Lung (tissue), 12 donors: ENCODE results near the gene TTYH2. TPM values are rescaled to one million over a fixed set of nuclear protein-coding genes. Genes with fewer than 3 reads are reported as not detected.

ENCODE experiments used
- ATAC-seq: fragments of 200-7000 bp; cut with Tn5 transposase; one replicate; pipeline ENCODE4 v1.9.1; 2020; ENCODE audit warnings: moderate number of reproducible peaks; ENCODE audit not compliant: insufficient read depth, low FRiP score
- DNase-seq, 3 donors: peaks; one replicate each; pipeline ENCODE4 v3.0.0-alpha.2; 2013 to 2017
- H3K27ac ChIP-seq, 2 donors: one replicate each; pipeline ENCODE4 v1.5.1; 2013; ENCODE audit warnings: mild to moderate bottlenecking in 2 of 2, moderate library complexity in 2 of 2, control low read depth in 1 of 2, inconsistent platforms in 1 of 2, low read depth in 1 of 2, low read length in 1 of 2
- H3K27me3 ChIP-seq, 3 donors: one replicate each; pipeline ENCODE4 v1.5.1; 2013; ENCODE audit warnings: low read length in 2 of 3; ENCODE audit not compliant: control insufficient read depth in 3 of 3, insufficient read depth in 3 of 3
- H3K36me3 ChIP-seq, 4 donors: one replicate each; pipeline ENCODE4 v1.5.1; 2013; ENCODE audit warnings: low read length in 4 of 4, mild to moderate bottlenecking in 1 of 4, moderate library complexity in 1 of 4; ENCODE audit not compliant: control insufficient read depth in 4 of 4, insufficient read depth in 4 of 4
- H3K4me1 ChIP-seq, 5 donors: one replicate each; pipeline ENCODE4 v1.5.1; 2013; ENCODE audit warnings: low read length in 5 of 5, mild to moderate bottlenecking in 2 of 5, moderate library complexity in 1 of 5; ENCODE audit not compliant: control insufficient read depth in 5 of 5, insufficient read depth in 5 of 5
- H3K4me3 ChIP-seq: one replicate; pipeline ENCODE4 v1.5.1; 2013; ENCODE audit warnings: mild to moderate bottlenecking, control low read depth, moderate library complexity
- H3K9ac ChIP-seq, 2 donors: one replicate each; pipeline ENCODE4 v1.5.1; 2013; ENCODE audit warnings: low read length in 2 of 2, control low read depth in 1 of 2; ENCODE audit not compliant: insufficient read depth in 1 of 2
- H3K9me3 ChIP-seq, 4 donors: one replicate each; pipeline ENCODE4 v1.5.1; 2013; ENCODE audit warnings: low read length in 3 of 4, mild to moderate bottlenecking in 1 of 4, moderate library complexity in 1 of 4; ENCODE audit not compliant: control insufficient read depth in 4 of 4, insufficient read depth in 3 of 4
- WGBS, 2 donors: extraction: QIAGEN DNeasy Blood & Tissue Kit; methylation state at CpG; one replicate each; pipeline ENCODE4 v1.1.7; 2013; 5-methylcytosine and 5-hydroxymethylcytosine counted together
- polyA plus RNA-seq, 2 donors: library from polyadenylated mRNA; stranded (reverse); fragments of 200-250 nt; gene quantifications; one replicate each; pipeline ENCODE4 v1.2.1, GENCODE V29; 2013
- total RNA-seq, 2 donors: library from RNA; depleted of rRNA in 1 of 2; stranded (reverse); fragments of >200 nt in 1 of 2; gene quantifications; one replicate each; pipeline ENCODE4 v1.2.1, GENCODE V29; 2014 to 2021
- TF ChIP-seq, protein P1 (sequence below): IDR thresholded peaks from 2 replicates; pipeline ENCODE4 v1.5.1; 2012; ENCODE audit warnings: mild to moderate bottlenecking; ENCODE audit errors: control extremely low read depth, extremely low read depth
- donor health status: control.
- donor health status: control.
- donor health status: Bipolar disorder and iron deficiency.
- donor health status: healthy.
- donor health status: DM: yes; HTN: yes; CAD: no.

TTYH2 gene
- total and polyA plus RNA-seq, 4 donors = 2.3 to 10.6 (median 5.4) TPM

DNA sequence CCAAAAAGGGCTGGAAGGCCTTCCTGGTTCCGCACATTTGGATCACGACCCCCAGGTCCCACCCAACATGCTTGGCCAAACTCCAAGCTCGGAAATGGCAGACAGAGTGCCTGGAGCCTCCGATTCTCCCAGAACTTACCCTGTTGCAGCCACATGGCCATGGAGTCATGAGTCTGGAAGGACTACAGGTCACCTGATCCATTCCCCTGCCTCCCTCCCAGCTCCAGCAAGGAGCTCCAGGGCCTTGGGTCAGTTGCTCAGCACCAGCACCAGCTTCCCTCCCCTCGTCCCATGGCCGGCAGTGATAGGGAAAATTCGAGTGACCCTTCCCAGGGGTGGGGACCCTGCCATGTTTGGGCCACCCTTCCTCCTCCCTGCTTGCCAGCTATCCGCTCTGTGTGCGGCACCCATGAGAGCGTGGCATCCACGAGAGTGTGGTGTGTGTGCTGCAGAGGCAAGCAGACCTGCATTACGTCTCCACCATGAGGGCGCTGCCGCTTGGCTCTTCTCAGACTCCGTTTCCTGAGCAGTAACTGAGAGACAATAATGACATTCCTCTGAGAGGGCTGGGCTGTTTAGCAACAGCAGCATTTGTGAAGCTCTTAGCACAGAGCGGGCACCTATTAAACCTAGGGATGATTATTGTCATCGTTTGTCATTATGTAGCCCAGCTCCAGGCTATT is 31.2 kb upstream of the TTYH2 start:
- peaks cover 0 to 7% (median 0%) of the 10 kb centered on the region in 3 donors for H3K27me3 ChIP-seq
- H3K36me3 ChIP-seq = no peaks in the 10 kb centered on the region
- DNase-seq (no peak), ATAC-seq (no peak)
- H3K4me3 ChIP-seq = no peak overlapping the region
- H3K9me3 ChIP-seq = peaks cover 0 to 2% (median 0%) of the 10 kb centered on the region in 4 donors
- 74 to 84% methylated on average over 17 of the region's 17 CpGs for WGBS, 2 donors
- no peak overlapping the region for H3K27ac ChIP-seq
- TF ChIP-seq, protein P1, sequence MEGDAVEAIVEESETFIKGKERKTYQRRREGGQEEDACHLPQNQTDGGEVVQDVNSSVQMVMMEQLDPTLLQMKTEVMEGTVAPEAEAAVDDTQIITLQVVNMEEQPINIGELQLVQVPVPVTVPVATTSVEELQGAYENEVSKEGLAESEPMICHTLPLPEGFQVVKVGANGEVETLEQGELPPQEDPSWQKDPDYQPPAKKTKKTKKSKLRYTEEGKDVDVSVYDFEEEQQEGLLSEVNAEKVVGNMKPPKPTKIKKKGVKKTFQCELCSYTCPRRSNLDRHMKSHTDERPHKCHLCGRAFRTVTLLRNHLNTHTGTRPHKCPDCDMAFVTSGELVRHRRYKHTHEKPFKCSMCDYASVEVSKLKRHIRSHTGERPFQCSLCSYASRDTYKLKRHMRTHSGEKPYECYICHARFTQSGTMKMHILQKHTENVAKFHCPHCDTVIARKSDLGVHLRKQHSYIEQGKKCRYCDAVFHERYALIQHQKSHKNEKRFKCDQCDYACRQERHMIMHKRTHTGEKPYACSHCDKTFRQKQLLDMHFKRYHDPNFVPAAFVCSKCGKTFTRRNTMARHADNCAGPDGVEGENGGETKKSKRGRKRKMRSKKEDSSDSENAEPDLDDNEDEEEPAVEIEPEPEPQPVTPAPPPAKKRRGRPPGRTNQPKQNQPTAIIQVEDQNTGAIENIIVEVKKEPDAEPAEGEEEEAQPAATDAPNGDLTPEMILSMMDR = no peak
- no peak overlapping the region for H3K9ac ChIP-seq
- H3K4me1 ChIP-seq = peaks cover 0 to 2% (median 0%) of the 10 kb centered on the region in 5 donors

DNA sequence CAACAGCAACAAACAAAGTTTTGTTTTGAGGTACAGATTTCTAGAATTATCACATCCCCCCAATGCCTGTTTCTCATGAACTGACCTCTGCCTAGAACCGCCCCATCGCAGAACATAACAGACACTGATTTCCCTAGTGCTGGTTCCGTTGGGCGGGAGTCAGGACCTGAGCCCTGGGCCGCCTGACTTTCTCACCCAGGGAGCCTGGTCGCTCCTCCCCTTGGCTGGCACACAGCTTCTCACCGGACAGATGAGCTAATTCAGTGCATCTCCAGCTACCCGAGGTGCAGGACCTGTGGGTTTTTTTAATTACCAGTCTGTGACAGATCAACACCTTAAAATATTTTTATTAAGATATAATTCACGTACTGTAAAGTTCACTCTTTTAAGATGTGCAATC is 30.0 kb upstream of the TTYH2 start:
- Histone ChIP-seq H3K36me3 (no peaks in the 10 kb centered on the region), H3K4me3 (no peak overlapping the region), H3K27ac (no peak overlapping the region), H3K9me3 (peaks cover 0 to 2% (median 0%) of the 10 kb centered on the region in 4 donors), H3K27me3 (peaks cover 0 to 7% (median 3%) of the 10 kb centered on the region in 3 donors), H3K4me1 (peaks cover 0 to 2% (median 0%) of the 10 kb centered on the region in 5 donors), H3K9ac (no peak overlapping the region)
- ATAC-seq (no peak), DNase-seq (no peak)
- TF ChIP-seq, protein P1 = no peak
- WGBS, 2 donors = 84% methylated on average over 9 of the region's 9 CpGs

DNA sequence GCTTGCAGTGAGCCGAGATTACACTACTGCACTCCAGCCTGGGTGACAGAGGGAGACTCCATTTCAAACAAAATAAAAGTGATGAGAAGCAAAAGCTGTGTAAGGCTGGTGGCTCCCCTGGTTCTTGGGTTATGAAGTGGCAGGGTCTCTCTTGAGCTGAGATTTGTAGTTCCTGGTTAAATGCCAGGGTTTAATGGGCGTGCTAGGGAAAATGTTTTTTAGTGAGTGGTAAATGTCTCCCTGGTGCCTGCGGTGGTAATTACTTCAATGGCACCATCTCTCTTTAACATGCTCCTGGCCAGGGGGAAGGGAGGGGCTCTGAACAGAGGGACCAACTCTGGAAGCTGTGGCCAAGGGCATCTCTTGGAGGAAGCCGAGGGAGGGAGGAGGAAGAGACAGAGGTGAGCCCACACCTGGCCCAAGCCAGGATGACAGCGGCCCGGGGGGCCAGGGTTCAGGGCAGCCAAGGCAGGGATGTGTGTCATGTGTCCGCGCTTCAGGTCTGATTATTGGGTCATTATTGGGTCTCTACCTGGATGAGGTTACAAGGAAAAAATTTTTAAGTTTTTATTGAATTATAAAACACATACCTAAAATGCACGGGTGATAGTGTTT is 27.7 kb upstream of the TTYH2 start:
- ATAC-seq (no peak), DNase-seq (no peak)
- Histone ChIP-seq H3K9me3 (no peaks in the 10 kb centered on the region), H3K4me1 (peaks cover 0 to 2% (median 0%) of the 10 kb centered on the region in 5 donors), H3K4me3 (no peak overlapping the region), H3K36me3 (no peaks in the 10 kb centered on the region), H3K27ac (no peak overlapping the region), H3K9ac (no peak overlapping the region), H3K27me3 (peaks cover 0 to 7% (median 3%) of the 10 kb centered on the region in 3 donors)
- TF ChIP-seq, protein P1 = no peak
- 74 to 83% methylated on average over 9 of the region's 9 CpGs for WGBS, 2 donors
